NOMO-1 treated with dmso at 0.1 percent for 144 hours (cell line): ENCODE results near the gene ARID1B.

Experiments used
- DNase-seq: peaks from one replicate; lab custom pipeline; 2025; ENCODE audit not compliant: unreplicated experiment; lab: John Stamatoyannopoulos, UW

Gene ARID1B

GRCh38 chr6:156955494-156956183 lies 178.5 kb downstream of the ARID1B start:
- no peak for DNase-seq

DNA sequence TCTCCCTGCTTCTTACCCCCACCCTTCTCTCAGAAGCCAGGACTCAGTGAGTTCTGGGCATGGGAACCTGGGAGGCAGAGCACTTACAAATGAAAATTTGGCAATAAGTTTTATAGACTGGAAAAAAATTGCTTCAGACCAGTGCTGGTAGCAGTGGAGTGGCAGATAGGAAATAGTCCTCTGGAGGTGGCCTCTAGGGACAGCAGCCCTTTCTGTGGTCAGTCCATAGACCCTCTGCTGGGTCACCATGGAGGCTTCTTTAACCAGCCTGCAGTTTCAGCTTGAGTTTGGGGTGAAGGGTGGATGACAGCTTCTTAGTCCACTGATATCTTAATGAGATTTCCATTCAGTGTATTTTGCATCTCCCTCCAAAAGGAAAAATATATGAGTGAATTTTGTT lies 179.1 kb downstream of the ARID1B start:
- DNase-seq = no peak

DNA sequence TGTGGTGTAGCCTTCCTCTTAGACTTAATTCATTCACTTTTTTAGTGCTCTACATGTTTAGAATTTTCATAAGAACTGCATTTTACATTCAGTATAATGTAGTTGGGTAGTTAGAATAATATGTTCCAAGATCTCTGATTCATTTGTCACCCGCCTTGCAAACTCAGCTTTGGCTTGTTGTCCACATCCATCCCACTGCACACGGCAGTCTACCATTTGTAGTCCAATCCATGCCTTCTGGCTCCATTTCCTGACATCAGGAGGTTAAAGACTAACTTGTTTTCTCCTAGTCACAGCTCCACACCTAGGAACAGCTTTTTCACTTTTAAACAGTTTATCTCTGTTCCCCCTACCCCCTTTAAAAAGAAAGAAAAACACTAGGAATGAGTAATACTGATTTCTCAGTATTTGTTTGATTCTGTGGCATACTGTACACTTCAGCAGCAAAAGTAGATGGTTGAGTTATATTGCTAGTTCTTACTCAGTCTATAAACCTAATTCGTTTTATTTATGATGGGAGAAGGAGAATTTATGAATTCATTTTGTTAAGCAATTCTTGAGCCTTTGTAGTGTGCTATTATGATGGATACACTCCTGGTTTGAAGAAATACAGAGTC lies 180.9 kb downstream of the ARID1B start:
- DNase-seq = no peak

- no peak for DNase-seq
These were observed 183.3 kb downstream of the ARID1B start for GRCh38 chr6:156960525-156960924.

DNA sequence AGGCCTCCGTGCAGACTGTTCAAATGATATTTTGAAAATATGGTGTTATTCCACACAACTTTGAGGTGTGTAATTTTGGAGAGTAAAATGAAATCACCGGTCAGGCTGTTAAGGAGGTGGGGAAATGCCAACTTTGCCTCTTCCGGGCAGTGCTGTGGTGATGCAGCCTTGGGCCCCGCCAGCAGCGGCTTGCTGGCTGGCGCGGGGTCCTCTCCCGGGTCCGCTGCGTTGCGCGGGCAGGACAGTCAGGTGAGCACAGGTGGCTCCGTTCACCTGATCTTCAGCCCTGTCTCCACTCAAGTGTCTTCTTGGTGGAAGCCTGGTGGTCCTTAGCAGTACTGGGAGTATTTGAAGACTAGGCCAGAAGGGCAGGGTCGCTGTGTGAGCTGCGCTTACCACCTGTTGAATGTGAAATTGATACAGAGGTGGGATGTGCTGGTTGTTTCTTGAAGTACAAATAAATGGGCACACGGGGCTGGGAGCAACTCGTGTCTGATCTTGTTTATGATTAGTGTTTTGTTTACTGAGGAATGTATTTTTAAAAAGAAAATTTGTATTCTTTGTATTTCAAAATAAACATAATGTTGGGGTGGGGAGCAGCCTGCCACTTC lies 184.2 kb downstream of the ARID1B start:
- no peak for DNase-seq

DNA sequence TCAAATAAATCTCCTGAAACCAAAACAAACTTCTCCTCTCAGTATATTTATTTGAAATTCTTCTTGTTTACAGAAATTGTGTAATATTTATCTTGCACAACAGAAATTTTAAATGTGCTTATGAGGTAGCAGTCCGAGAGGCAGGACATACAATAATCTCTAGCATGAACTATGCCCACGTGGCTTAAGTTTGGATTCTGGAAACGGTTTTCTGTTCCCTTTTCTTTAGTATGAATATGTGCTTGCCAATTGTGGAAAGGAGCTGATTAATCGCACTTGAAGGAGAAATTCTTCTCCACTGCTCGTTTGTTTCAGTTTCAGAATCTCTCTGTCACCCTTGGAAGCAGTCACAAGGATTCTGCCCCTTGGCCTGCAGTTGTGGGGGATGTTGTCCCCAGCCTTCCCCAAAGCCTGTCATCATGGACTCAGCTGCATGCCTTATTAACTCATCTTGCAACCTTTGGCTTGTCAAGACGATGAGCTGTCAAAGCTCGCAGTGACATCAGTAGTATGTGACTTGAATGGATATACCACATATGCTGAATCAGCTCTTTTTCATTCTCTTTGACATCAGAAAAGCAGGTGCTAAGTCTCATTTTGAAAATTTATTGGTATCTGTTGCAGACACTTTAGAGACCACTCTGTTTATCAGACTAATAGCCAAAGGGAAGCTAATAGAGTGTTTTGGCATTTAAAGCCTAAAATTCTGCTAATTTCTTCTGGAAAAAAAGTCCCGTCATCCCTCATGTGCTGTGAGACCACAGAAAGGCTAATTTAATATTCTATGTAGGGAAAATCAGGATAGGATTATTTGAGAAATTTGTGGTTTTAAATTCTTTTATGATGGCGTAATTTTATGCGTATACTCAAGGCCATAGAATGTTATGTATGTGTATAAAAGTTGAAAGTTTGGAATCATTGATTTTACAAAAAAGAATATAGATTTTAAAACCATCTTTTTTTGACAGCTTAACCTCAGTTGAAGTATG lies 186.8 kb downstream of the ARID1B start:
- peak; percentile 1 for DNase-seq

GRCh38 chr6:156967852-156968251 lies 190.7 kb downstream of the ARID1B start:
- no peak for DNase-seq

- DNase-seq = no peak
These were observed 192.1 kb downstream of the ARID1B start for GRCh38 chr6:156969233-156969632.

DNA sequence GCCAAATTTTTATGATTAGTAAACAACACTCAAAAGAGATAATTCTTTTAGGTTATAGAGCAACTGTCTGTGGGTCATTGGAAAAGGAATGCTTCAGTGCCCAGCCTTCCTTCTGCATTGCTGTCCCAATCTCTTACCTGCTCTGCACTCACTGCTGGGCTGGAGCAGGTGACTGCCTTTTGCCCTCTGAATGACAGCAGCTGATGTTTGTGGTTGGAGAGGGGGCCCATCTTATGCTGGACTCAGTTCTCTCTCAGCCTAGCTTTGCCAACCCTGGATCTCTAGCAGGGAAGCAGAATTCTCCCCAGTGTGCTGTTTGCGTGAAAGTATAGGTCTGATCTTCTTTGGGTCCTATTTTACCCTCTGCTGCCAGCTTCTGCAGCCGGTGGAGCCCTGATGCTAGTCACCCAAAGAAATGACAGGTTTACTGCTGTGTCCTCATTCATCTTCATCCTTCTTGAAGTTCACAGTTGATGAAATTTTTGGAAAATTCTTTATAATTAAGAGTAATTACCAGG lies 193.5 kb downstream of the ARID1B start:
- DNase-seq = no peak

- no peak for DNase-seq
These were observed 194.1 kb downstream of the ARID1B start for GRCh38 chr6:156971153-156971885.

GRCh38 chr6:156972145-156972544 lies 195.0 kb downstream of the ARID1B start:
- no peak for DNase-seq

- no peak for DNase-seq
These were observed 197.7 kb downstream of the ARID1B start for GRCh38 chr6:156974830-156975261.

- no peak for DNase-seq
These were observed 198.2 kb downstream of the ARID1B start for GRCh38 chr6:156975414-156975813.

- DNase-seq = no peak
These were observed 199.3 kb downstream of the ARID1B start for GRCh38 chr6:156976216-156977127.

DNA sequence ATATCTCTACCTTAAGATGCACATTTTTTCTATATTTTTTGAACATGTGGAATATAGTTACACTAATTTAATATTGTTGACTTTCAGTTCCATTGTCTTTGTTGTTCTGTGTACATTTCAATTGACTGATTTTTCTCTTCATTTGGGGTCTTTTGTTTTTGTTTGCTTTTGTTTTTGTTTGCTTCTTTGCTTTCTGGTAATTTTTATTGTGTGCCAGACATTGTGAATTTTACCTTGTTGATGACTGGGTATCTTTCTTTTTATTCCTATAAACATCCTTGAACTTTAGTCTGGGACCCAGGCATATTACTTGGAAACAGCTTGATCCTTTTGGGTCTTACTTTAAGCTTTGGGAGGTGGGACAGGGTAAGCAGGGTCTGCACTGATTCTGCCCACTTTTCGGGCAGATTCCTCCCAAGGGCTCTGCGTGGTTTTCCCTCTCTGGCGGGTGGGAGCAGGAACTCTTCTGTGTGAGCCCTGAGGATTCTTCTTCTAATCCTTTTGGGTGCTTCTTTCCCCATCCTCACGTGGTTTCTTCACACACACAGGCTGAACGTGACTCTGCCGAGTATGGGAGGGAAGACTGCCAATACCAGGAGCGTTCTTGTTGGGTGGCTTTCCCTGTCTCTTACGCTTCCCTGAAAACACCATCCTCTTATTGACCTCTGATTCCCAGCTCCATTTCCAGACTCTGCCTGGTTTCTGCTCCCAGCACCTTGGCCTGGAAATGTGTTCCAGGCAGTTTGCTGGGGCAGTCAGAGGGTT lies 200.5 kb downstream of the ARID1B start:
- no peak for DNase-seq

- no peak for DNase-seq
These were observed 201.8 kb downstream of the ARID1B start for GRCh38 chr6:156978948-156979347.

GRCh38 chr6:156980515-156980914 lies 203.3 kb downstream of the ARID1B start:
- no peak for DNase-seq

DNA sequence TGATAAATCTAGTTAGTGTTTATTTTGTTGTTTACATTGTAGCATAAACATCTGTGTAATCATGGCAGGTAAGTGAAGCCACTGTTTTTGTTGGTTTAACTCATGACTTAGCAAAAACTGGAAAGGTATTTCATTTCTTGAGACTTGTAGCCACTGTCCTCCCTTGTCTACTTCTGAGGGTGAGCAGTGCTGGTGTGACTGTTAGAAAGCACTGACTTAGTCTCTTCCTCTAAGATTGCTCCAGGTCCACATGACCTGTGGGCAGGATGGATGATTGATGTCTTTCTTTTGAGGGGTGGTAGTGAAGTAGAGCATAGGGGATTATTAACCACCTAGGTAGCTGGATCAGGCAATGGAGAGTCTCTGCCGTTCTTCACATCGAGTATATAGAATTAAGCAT lies 203.8 kb downstream of the ARID1B start:
- DNase-seq = no peak

DNA sequence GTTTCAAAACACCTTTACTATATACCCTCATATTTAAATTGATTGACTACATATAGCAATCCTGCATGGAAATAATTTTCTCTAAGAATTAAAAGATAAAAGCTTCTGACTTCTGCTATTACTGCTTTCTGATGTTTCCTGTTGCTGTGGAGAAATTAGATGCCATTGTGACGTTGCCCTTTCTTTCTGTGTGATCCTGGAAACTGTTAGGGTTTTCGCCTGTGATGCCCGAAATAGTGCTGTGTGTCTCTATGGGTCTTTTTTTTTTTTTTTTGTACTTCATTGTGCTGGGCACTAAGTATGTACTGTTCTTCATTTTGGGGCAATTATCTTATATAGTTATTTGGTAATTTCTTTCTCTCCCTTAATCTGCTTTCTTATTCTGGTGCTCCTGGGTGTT lies 205.0 kb downstream of the ARID1B start:
- DNase-seq = no peak
